NCI-H524 treated with DMSO at 0.1 percent for 48 hours (cell line): ENCODE data around the gene ENO2.
"Not testable (repeated sequence)": the region's sequence is repeated elsewhere in the genome, so short reads cannot be mapped to it uniquely, and the experiment has no call there.

Experiments
- DNase-seq: peaks from one replicate; lab custom pipeline; 2025; lab: John Stamatoyannopoulos, UW

ENO2 gene

GRCh38 chr12:6914246-6914946 lies at the start of gene ENO2:
TSS of gene ENO2 (plus strand) at chr12:6914580. CDS start at chr12:6915833, 1,253 bp downstream.
- no peak for DNase-seq

DNA sequence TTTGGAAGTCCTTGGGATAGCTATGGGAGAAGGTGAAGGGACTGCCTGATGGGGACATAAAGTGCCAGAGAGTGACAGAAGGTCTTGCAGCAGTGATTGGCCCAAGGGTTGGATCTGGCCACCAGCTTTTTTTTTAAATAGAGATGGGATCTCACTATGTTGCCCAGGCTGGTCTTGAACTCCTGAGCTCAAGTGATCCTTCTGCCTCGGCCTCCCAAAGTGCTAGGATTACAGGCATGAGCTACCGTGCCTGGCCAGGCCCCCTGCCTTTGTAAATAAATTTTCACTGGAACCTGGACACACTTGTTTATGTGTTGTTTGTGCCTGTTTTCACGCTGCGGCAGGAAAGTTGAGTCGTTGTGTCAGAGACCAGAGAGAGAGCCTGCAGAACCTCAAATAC lies 49.1 kb upstream of the ENO2 start:
- DNase-seq, result not testable (repeated sequence)

DNA sequence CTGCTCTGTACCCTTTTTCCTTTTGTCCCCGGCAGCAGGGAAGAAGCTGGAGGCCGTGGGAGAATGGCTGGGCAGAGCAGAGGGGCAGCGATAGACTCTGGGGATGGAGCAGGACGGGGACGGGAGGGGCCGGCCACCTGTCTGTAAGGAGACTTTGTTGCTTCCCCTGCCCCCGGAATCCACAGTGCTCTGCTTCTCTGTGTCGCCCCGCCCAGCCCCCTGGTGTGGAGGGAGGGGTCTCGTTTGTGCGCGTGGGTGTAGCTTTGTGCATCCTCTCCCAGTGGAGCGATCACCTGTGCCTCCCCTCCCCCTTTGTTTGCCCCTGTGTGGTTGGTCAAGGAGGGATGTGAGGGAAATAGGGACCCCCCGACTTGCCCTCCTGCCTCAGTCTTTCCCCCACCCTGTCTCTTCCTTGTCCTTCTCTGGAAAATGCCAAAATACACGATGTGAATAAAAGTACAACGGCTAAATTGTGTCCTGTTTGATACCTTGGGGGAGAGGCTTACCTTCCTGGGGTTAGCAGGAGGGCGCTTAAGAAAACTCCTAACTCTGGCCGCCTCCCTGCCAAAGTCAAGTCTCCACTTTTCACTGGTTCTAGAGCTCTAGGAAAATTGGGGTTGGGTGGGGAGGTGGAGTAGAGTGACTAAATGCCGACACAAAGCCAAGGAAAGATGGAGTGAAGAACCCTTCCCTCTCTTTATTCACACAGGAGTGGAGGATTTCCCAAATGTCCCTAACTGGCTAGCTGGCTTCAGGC lies 48.0 kb upstream of the ENO2 start:
- DNase-seq, result no peak

DNA sequence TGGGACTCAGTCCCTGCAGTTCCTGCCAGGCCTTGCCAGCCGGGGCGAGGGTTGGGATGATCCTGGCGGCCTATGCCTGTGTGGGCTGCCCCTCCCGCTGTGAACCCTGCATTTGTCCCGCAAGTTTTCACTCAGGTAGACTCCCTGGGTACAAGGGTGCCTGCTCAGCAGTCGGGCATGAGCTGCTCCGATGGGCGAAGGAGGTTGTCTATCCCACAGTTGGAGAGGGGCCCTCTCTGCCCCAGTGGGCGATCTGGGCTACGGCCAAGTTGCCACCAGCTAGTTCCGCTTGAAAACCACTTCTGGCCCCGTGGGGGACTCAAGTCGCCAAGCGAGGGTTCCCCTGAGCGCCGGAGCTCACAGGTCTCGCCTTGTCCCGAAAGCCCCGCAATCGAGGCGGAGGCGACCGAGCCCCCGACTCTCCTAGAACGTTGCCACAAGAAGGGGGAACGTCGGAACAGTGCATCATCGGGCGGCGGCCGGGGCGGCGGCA lies 47.4 kb upstream of the ENO2 start:
- DNase-seq, result no peak

- no peak for DNase-seq
These were observed 46.8 kb upstream of the ENO2 start, which contains the start of gene TPI1 for GRCh38 chr12:6867413-6868210. TSS of gene TPI1 (plus strand) at chr12:6867531. CDS start at chr12:6867567, 36 bp downstream.

- DNase-seq, result no peak
These were observed 46.0 kb upstream of the ENO2 start for GRCh38 chr12:6868211-6869048.

DNA sequence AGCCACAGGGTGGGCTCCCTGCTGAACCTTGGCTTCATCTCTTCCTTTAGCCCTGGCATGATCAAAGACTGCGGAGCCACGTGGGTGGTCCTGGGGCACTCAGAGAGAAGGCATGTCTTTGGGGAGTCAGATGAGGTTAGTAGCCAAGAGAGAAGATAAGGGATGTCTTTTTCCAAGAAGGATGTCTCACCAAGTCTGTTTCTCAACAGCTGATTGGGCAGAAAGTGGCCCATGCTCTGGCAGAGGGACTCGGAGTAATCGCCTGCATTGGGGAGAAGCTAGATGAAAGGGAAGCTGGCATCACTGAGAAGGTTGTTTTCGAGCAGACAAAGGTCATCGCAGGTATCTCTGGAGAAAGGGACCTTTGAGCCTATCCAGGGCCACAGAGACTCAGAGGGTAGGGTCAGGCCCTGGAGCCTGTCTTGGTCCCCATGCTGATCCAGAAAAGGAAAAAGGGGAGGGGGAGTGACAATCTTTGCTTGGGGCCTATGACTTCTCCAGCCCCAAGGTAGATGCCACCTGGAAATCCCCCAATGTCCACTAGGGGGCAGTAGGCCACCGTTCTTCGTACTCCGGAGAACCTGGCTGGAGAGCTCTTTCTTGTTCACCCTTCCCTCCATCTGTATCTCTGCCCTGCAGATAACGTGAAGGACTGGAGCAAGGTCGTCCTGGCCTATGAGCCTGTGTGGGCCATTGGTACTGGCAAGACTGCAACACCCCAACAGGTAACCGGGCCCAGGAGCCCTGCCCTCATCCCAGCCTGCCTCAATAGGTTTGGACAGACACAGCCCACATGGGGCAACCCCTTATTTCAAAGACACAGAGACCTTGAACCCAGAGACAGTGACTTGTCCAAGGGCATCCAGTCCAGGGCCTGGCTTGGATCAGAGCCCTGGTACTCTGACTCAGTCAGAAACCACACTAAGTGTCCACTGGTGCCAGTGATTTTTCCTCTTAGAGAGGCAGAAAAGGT lies 45.0 kb upstream of the ENO2 start:
- DNase-seq, result peak; percentile 36

- not testable (repeated sequence) for DNase-seq
These were observed 44.1 kb upstream of the ENO2 start for GRCh38 chr12:6870304-6870703.

DNA sequence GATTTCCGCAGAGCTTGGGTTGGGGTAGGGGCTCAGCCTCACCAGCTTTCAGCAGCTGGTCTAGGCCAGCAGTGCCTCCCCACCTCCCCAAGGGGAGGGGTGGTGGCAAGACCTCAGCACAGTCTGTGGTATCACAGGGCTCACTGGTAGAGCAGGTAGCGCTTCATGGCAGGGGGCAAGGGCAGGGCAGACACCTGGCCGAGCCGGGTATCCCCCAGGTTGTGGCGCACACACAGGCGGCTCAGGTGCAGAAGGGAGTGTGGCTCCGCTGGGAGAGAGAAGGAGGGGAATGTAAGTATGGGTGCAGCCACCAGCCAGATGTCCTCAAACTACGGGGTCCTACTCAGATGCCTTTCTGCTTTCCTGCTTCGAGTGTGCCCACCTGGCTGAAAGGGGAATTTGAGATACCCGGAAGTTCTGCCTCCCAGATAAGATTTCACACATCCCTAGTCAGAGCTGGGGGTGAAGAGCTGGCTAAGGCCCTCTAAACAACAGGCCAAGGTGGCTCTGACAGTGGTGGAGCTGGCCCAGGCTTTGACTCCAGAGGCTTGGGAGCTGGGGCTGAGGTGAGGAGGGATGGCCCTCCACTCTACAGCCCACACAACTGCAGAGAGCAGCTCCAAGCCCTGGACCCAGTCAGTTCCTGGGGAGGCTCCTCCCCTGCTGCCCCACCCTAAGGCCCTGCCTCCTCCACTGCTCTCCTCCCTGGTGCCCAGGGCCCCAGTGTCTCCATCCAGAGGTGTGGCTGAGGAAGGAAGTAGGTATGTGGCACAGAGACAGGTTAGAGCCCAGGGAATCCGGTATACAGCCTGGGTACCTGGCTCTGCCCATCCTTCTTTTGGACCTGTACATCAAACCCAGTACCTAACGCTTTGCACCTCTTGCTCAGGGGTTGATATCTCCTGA lies 43.1 kb upstream of the ENO2 start:
- DNase-seq, result no peak

DNA sequence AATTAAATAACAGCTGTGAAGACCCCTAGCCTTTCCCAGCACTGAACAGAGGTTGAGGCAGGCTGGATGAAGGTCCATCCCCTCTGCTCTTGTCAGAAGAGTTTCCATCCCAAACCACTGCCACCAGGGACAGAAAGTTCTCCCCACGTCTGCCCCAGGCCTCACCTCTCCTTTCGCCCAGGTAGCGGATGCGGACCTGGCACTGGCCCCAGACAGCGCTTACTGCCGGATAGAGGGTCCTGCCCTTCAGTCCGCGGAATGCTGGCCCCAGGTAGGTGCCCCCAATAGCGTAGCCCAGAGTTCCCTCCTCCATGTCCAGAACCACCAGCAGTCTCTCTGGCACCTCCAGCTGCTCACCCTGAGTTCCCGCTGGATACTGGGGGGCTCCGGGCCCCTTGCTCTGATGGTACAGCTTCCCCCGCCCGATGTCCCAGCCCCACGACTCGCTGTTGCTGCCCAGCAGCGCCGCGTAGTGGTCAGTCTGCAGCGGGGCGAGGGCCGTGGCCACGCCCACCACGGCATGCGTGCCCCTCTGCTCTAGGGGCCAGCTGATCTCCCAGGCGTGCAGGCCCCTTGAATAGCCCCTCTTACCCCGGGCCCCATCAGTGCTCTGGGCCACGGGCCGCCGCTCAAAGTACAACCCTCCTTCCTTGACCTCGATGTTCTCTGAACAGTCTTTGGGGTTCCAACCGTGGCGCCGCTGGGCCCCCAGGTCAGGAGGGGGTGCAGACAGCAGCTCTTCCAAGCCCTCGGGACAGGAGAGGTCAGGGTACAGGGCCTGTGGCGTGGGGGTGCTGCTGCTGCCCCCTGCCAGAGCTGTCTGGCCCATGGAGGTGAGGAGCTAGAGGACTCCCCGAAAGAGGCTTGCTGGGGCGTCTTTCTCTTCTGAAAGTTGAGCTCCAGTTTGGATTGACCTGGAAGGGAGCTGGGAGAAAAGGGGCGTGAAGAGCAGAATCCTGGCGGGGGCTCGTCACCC lies 42.0 kb upstream of the ENO2 start:
- DNase-seq, result no peak

DNA sequence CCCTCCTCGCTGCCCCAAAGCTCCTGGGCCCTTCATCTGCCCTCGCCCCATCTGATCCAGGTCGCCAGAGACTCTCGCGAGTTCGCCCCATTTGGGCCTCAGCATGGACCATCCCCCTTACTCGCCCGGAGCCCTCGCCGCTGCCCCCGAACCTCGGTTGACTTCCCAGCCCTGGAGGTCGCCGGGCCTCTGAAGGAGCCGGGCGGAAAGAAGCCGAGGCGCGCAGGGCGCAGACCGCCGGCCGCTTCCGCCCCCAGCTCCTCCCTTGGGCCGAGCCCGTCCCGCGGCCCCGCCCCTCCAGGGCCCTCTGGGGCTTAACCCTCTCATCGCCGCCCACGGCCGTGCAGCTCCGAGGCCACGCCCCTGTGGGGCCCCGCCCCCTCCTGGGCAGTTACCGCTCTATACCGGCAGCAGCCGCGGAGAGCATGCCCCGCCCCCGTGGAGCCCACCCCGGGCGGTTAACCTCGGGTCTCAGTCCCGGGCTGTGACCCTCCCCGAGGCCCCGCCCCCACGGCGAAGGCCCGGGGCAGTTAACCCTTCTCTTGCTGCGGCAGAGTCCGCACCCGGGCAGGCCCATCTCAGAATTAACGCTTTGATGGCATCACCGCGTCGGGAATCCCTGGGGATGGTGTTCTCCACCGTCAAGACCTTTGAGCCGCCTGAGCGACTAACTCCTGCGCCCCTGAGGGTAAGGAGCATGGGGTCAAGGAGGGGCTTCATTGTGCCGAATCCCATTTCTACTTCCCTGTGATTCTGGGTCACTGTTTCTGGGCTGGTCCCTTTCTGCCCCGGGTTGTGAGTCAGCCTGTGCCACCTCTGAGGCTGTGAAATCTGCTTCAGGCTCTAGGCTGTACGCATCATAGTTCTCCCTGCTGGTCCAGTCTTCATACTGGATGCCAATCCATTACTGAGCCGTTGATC lies 41.0 kb upstream of the ENO2 start, which contains the start of gene SPSB2:
SPSB2 (minus strand) TSS at position 210 of the 921 bp plus-strand sequence. CDS start 402 bp downstream, outside the sequence.
- peak; percentile 54 for DNase-seq

DNA sequence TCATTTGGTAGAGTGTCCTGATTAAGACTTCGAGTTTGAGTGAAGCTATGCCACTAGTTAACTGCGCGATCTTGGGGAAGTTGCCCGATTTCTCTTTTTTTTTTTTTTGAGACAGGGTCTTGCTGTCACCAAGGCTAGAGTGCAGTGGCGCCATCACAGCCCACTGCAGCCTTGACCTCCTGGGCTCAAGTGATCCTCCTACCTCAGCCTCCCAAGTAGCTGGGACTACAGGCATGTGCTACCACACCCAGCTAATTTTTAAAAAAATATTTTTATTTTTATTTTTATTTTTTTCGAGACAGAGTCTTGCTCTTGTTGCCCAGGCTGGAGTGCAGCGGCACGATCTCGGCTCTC lies 40.4 kb upstream of the ENO2 start:
- not testable (repeated sequence) for DNase-seq

DNA sequence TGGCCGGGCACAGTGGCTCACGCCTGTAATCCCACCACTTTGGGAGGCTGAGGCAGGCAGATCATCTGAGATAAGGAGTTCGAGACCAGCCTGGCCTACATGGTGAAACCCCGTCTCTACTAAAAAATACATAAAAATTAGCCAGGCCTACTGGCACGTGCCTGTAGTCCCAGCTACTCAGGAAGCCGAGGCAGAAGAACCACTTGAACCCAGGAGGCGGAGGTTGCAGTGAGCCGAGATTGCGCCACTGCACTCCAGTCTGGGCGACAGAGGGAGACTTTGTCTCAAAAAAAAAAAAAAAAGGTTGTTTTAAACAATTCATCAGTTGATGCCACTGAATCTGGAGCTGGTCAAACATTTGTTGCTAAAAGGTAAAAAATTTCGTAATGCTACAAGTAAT lies 34.6 kb upstream of the ENO2 start:
- DNase-seq, result not testable (repeated sequence)

DNA sequence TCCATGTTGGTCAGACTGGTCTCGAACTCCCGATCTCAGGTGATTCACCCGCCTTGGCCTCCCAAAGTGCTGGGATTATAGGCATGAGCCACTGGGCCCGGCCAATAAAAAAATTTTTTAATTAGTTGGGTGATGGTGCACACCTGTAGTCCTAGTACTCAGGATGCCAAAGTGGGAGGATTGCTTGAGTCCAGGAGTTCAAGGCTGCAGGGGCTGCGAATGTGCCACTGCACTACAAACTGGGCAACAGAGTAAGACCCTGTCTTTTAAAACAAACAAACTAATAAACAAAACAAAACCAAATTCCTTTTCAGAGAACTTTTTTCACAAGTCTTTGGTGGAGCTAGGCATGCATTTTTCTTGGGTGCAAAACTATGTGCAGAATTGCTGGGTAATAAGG lies 31.1 kb upstream of the ENO2 start:
- no peak for DNase-seq

DNA sequence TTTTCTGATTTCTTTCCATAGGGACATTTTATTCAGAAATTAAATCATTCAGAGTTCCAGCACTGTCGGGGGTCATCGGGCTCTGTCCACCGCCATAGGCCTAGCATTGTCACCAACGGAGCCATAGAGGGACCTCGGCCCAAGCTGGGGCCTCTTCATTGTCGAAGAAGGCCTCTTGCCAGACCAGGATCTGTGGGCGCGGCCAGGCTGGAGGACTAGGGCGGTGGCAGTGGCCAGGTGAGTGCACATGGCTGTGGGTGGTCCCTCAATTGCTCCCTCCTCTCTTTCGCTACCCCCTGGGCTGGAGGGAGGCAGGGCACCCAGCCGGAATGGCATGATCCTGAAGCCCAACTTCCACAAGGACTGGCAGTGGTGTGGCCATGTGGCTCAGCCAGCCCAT lies 30.7 kb upstream of the ENO2 start:
- DNase-seq, result no peak

GRCh38 chr12:6884539-6884938 lies 29.8 kb upstream of the ENO2 start:
- DNase-seq, result no peak
